GM19455 (cell line): ENCODE measurements around the gene AGR2.
"Not testable (repeated sequence)": the region's sequence is repeated elsewhere in the genome, so short reads cannot be mapped to it uniquely, and the experiment has no call there.

Experiments used
- ATAC-seq: cut with Tn5 transposase; IDR thresholded peaks from one replicate; pipeline ENCODE4 v1.9.1; 2021; ENCODE audit not compliant: unreplicated experiment

AGR2 gene

DNA sequence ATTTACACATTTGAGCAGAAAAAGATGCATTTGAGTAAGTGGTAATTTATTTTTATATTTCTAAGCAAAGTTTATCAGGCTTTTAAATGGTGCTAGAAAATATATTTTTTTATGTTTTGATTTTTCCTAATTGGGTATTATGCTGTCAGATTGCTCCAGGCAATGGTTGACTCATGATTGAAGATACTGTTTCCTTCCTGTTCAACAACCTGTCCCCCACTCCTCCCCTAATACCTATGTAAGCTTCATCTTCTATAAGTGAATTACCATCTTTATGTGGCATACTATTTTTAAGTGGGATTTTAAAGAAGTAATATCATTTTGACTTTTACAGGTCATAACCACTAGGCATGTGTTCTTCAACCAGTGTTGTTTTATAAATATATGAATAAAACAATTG is 29.8 kb downstream of the AGR2 start:
- no peak for ATAC-seq

GRCh38 chr7:16774294-16774693 is 30.5 kb downstream of the AGR2 start:
- no peak for ATAC-seq

DNA sequence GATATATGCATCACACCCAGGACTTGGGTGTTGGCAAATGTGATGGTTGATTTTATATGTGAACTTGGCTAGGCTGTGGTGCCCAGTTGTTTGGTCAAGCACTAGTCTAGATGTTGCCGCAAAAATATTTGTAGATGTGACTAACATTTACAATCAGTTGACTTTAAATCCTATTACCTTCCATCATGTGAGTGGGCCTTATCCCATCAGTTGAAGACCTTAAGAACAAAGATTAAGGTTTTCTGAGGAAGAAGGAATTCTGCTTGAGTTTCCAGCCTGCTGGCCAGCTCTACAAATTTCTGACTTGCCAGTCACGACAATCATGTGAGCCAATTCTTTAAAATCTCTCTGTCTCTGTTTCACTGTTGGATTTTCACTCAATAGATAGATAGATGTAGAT is 30.9 kb downstream of the AGR2 start:
- ATAC-seq: no peak

GRCh38 chr7:16773326-16773725 is 31.5 kb downstream of the AGR2 start:
- ATAC-seq: no peak

- no peak for ATAC-seq
These were observed 34.0 kb downstream of the AGR2 start for GRCh38 chr7:16770657-16771329.

GRCh38 chr7:16769994-16770393 is 34.8 kb downstream of the AGR2 start:
- not testable (repeated sequence) for ATAC-seq

GRCh38 chr7:16765436-16765859 is 39.4 kb downstream of the AGR2 start:
- ATAC-seq: no peak

DNA sequence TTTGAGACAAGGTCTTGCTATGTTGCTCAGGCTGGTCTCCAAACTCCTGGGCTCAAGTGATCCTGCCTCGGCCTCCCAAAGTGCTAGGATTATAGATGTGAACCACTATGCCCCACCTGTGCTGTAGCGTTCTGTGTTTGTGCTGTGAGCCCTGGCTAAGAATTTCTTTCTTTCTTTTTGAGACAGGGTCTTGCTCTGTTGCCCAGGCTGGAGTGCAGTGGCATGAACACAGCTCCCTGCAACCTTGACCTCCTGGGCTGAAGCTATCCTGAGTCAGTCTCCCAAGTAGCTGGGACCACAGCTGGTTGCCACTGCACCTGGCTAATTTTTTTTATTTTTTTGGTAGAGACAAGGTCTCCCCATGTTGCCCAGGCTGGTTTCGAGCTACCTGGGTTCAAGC is 39.9 kb downstream of the AGR2 start:
- no peak for ATAC-seq

- no peak for ATAC-seq
These were observed 42.6 kb downstream of the AGR2 start for GRCh38 chr7:16762177-16762576.

GRCh38 chr7:16759840-16760239 is 45.0 kb downstream of the AGR2 start:
- no peak for ATAC-seq

DNA sequence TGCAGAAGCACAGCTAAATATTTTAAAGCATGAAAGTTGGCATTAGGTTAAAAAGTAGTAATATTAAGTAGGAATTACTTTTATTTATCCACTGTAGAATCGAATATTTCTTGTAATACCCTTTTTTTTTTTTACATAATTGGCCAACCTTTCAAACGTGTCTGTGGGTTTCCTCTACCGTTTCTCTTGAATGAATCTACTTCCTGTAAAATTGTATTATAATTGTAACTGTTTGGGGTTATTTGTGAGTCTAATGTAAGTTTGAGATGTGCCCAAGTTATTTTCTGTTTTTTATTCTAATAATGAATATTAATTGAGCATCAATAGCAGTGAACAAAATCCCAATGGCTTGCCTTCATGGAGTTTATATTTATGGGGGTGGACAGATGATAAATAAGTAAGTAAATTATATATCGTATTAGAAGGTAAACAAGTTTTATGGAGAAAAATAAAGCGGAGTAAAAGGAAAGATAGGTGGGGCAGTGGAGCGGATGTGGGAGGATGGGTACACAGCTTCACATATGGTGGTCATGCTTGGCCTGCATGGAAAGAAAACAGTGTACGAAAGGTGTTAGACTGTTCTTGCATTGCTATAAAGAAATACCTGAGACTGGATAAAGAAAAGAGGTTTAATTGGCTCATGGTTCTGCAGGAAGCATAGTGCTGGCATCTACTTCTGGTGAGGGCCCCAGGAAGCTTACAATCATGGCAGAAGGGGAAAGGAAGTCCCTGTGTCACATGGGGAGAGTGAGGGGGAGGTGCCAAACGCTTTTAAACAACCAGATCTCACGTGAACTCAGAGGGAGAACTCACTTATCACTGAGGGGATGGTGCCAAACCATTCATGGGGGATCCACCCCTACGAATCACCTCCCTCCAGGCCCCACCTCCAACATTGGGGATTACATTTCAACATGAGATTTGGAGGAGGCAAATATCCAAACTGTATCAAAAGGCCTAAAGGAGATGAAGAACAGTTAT is 45.9 kb downstream of the AGR2 start:
- no peak for ATAC-seq

- no peak for ATAC-seq
These were observed 46.8 kb downstream of the AGR2 start for GRCh38 chr7:16758036-16758435.

GRCh38 chr7:16755397-16755796 is 49.4 kb downstream of the AGR2 start:
- ATAC-seq: no peak

DNA sequence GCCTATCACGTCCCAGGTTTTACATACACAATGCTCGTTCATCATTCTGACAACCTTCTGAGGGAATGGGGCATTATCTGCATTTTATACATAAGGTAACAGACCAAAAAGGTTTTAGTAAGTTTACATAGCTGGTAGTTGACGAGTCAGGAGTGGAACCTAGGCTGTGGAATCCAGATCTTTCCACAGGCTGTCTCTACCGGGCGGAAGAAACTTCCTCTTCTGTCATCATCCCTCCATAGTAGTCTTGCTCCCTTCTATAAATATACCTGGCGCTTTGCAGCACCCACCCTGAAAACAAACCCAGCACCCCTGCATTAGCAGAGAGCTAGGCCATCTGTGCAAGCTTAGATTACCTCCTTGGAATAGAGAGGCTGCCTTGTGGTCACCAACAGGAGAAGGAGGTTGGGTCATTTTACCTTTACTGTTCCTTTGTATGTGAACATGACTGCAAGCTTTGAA is 49.9 kb downstream of the AGR2 start:
- no peak for ATAC-seq

DNA sequence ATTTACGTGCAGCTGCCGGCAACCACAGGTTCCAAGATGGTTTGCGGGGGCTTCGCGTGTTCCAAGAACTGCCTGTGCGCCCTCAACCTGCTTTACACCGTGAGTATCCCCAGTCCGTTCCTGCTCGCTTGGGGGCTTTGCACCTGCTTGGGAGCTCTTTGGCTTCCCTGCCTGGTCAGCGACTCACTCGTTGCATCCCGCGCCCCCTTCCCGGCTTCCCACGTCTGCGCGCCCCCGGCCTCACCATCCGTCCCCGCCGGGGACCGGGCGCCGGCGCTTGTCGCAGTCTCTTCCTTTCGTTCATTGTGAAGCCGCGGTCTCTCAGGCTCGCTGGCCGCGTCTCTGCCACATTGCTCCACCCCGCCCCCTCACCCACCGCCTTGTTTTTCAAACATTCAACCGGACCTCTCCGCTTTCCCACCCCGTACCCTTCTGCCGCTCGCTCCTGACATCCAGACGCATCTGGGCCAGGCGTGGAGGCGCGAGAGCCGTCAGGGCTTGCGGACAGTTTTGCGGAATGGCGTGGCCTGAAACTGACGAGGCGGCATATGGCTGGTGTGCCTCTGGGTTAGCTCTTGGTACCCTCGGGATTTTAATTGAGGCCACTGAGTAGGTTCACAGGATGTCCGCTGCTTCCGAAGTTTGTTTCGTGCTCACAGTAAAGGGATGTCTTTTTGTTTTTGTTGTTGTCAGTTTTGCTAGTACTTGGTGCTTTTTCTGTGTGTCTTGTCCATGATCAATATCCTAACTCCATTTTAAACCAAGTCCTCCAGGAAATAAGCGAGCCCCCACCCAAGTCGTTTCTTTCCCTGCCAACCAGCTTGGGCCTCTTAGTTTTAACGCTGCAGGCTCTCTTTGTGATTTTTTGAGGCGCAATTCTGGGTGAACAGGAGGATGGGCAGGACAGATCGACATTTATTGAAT is 50.6 kb downstream of the AGR2 start:
- peak; percentile 28 for ATAC-seq

DNA sequence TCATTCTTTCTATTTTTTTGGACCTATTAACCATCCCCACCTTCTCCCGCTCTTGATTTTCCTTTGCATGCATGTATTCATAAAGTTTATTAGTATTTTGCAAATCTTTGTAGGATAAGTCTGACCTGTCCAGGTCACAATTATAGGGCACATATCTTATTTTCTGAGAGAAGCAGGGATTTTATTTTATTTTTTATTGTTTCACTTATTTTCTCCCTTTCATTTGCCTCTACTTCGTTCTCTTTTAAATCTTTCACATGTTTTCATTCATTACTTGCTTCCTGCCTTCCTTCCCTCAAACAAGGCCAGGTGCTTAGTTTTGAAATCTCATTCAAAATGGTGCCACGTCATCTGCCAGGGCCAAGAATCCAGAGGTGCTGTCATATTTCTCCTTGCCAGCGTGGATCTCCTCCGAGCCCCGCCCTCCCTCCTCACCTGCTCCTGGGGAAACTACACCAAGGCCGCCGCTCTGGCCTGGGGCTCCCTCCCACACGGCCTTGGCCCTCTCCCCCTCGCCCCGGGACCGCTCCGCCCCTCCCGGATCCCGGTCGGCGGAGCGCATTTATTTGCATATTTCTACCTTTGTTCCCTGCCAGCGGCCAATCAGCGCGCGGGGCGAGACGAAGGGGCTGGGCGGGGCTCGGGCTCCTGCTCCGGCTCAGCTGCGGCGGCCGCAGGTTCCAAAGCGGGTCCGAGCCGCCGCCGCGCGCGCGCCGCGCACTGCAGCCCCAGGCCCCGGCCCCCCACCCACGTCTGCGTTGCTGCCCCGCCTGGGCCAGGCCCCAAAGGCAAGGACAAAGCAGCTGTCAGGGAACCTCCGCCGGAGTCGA is 51.5 kb downstream of the AGR2 start, which contains the start of gene TSPAN13:
TSS of gene TSPAN13 (plus strand) at position 654 of the 830 bp plus-strand sequence. CDS start 213 bp downstream, outside the sequence.
- ATAC-seq: peak; percentile 52

DNA sequence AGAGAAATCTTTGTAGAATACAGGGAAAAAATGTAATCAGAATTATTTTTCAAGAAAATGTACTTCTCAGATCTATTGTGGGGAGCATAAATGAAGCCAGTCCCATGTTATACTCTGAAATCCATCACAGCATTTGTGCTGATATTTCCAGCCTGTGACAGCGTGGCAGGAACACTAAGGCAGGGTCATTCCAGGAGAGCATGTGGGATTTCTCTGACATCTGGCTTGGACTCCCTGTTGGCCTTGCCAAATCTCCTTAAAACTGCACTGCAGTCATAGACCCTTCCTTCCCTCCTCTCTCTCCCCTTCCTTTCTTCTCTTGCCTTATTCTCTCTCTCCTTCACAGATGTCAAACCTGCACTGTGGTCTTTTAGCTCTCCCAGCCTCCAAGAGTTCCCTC is 57.7 kb downstream of the AGR2 start:
- no peak for ATAC-seq

GRCh38 chr7:16745645-16746044 is 59.2 kb downstream of the AGR2 start:
- no peak for ATAC-seq

DNA sequence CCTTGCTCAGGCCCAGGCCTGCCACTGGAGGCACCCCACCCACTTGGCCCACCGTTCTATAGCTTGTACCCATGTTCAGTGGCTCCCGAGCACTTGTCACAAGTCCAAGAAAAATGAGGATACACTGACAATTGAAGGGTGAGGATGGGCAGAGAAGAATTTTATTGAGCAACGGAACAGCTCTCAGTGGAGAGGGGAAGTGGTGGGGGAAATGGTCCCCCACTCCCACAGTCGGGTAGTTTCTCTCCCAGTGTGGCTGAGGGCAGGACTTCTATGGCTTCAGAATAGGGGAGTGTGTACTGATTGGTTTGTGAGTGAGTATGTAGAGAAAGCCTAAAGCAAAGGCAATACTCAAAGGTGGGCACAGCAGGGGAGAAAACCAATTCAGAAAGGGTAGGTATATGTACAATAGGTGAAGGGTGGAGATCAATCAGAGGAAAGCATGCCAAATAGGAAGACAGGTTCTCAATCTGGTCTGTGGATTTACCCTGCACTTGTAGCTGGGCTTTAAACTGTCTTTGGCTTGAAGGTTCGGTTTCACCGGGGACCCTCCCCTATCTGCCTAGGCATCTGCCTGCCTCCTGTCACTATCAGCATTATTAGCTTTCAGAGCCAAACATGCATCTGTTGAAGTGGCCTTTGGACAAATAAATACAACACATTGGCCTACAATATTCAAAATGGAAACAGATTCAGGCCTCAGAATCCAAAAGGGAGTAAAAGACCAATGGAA is 60.1 kb downstream of the AGR2 start:
- no peak for ATAC-seq
